HCT116 (cell line): ENCODE data around the gene DAP.

Source experiments
- CTCF ChIP-seq, 3 experiments: fragments of 200-600 bp in 1 of 3; sonication (generic) in 1 of 3; IDR thresholded peaks in 2 of 3; conservative IDR thresholded peaks in 1 of 3; 2 replicates each; pipeline ENCODE4 v1.5.1; 2012 to 2017; ENCODE audit warnings: low read depth in 2 of 3, low read length in 2 of 3, antibody characterized with exemption in 1 of 3, borderline replicate concordance in 1 of 3, control low read depth in 1 of 3, mild to moderate bottlenecking in 1 of 3, mixed read lengths in 1 of 3, mixed run types in 1 of 3, moderate library complexity in 1 of 3; ENCODE audit not compliant: insufficient read depth in 1 of 3
- ELF1 ChIP-seq: IDR thresholded peaks from 2 replicates; pipeline ENCODE4 v1.6.1; 2012; ENCODE audit warnings: low read depth, borderline replicate concordance
- POLR2A ChIP-seq: IDR thresholded peaks from 2 replicates; pipeline ENCODE4 v1.7.0; 2011; ENCODE audit warnings: borderline replicate concordance; ENCODE audit not compliant: insufficient read depth, insufficient read length; ENCODE audit errors: extremely low read depth
- RAD21 ChIP-seq: IDR thresholded peaks from 2 replicates; pipeline ENCODE4 v1.6.1; 2012; ENCODE audit warnings: low read depth, mild to moderate bottlenecking
- YY1 ChIP-seq: IDR thresholded peaks from 2 replicates; pipeline ENCODE4 v1.6.1; 2011; ENCODE audit warnings: low read length, low read depth, moderate library complexity, mild to moderate bottlenecking; ENCODE audit not compliant: insufficient replicate concordance; ENCODE audit errors: extremely low read depth

DNA sequence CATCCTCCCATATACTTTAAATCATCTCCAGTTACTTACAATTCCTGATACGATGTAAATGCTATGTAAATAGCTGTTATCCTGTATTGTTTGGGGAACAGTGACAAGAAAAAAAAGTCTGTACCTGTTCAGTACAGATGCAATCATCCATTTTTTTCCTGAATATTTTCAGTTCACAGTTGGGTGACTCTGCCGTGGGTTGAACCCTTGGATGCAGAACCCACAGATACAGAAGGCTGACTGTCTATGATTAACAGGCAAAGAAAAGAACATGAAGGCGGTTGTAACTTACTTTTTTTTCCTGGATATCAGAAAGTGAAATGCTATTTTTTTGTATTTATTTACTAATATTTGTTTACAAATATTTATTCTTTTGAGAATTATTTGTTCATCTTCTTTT is 33.2 kb downstream of the DAP start:
- no peak for TF ChIP-seq CTCF (IDR thresholded peaks at IDR 0.05 in 2 of 3, conservative IDR thresholded peaks at IDR 0.05 in 1 of 3; ENCODE audit: borderline replicate concordance in 1 of 3, insufficient read depth in 1 of 3, low read depth in 2 of 3, low read length in 2 of 3)
- TF ChIP-seq RAD21 = no peak
- TF ChIP-seq ELF1 = no peak
- TF ChIP-seq YY1 = no peak
- no peak for TF ChIP-seq POLR2A
